Osteocyte (in vitro differentiated cells): ENCODE data around the gene LXN. TPM values are rescaled to one million over a fixed set of nuclear protein-coding genes. Genes with fewer than 3 reads are reported as not detected.

Experiments used
- DNase-seq: peaks from one replicate; pipeline ENCODE4 v3.0.0; 2021; ENCODE audit warnings: mixed read lengths; ENCODE audit not compliant: unreplicated experiment; ENCODE audit errors: extremely low spot score
- H3K27ac Mint-ChIP-seq: one replicate; pipeline ENCODE4 v1.8.0; 2021; ENCODE audit warnings: mild to moderate bottlenecking, mixed read lengths; ENCODE audit not compliant: unreplicated experiment
- H3K27me3 Mint-ChIP-seq: one replicate; pipeline ENCODE4 v1.8.0; 2021; ENCODE audit warnings: mixed read lengths; ENCODE audit not compliant: unreplicated experiment
- H3K36me3 Mint-ChIP-seq: one replicate; pipeline ENCODE4 v1.8.0; 2021; ENCODE audit warnings: mixed read lengths; ENCODE audit not compliant: unreplicated experiment
- H3K4me1 Mint-ChIP-seq: one replicate; pipeline ENCODE4 v1.8.0; 2021; ENCODE audit warnings: mixed read lengths; ENCODE audit not compliant: unreplicated experiment
- H3K4me3 Mint-ChIP-seq: one replicate; pipeline ENCODE4 v1.8.0; 2021; ENCODE audit warnings: mild to moderate bottlenecking, moderate library complexity, mixed read lengths; ENCODE audit not compliant: unreplicated experiment
- H3K9me3 Mint-ChIP-seq: one replicate; pipeline ENCODE4 v1.8.0; 2021; ENCODE audit warnings: mixed read lengths; ENCODE audit not compliant: unreplicated experiment
- CTCF ChIP-seq: fragments of 200-600 bp; sonication (generic); IDR thresholded peaks from 2 replicates; pipeline ENCODE4 v1.5.0; 2021; ENCODE audit warnings: antibody characterized with exemption, mild to moderate bottlenecking, moderate library complexity
- total RNA-seq: library from RNA; stranded (reverse); gene quantifications from 2 replicates; pipeline ENCODE4 v1.2.1, GENCODE V29; 2021

The LXN gene
- total RNA-seq, 1 donor from 2014 or later: 7.3 TPM

- peaks cover 13% of the 10 kb centered on the region for H3K4me1 Mint-ChIP-seq
- H3K4me3 Mint-ChIP-seq: no peak overlapping the region
These were observed 22.7 kb downstream of the LXN start for GRCh38 chr3:158649791-158650190.

GRCh38 chr3:158644345-158644908 lies 28.0 kb downstream of the LXN start, which contains the start of gene GFM1:
Gene GFM1, plus strand, starts transcription at chr3:158644527. Its CDS starts 108 bp downstream, at chr3:158644635.
- H3K9me3 Mint-ChIP-seq: no peaks in the 10 kb centered on the region
- H3K27me3 Mint-ChIP-seq: no peaks in the 10 kb centered on the region
- H3K27ac Mint-ChIP-seq: peak within 1 kb of the TSS; percentile 97
- peak; percentile 95 for DNase-seq
- peaks cover 16% of the 10 kb centered on the region for H3K4me1 Mint-ChIP-seq
- H3K4me3 Mint-ChIP-seq: peak within 1 kb of the TSS; percentile 98
- peak; percentile 85 for TF ChIP-seq CTCF
- peaks cover 13% of the 10 kb centered on the region for H3K36me3 Mint-ChIP-seq

More at GRCh38 chr3:158649791-158650190, 22.7 kb downstream of the LXN start:
- TF ChIP-seq CTCF: no peak
- Mint-ChIP-seq H3K36me3 (peaks cover 38% of the 10 kb centered on the region), H3K27me3 (no peaks in the 10 kb centered on the region), H3K27ac (no peak overlapping the region), H3K9me3 (no peaks in the 10 kb centered on the region)
- no peak for DNase-seq

- H3K4me1 Mint-ChIP-seq: peaks cover 16% of the 10 kb centered on the region
- H3K36me3 Mint-ChIP-seq: peaks cover 6% of the 10 kb centered on the region
- DNase-seq: no peak
- no peak overlapping the region for H3K4me3 Mint-ChIP-seq
- no peaks in the 10 kb centered on the region for H3K9me3 Mint-ChIP-seq
- TF ChIP-seq CTCF: no peak
- no peak overlapping the region for H3K27ac Mint-ChIP-seq
- H3K27me3 Mint-ChIP-seq: no peaks in the 10 kb centered on the region
These were observed 29.8 kb downstream of the LXN start for GRCh38 chr3:158642474-158643210.

GRCh38 chr3:158642005-158642404 lies 30.4 kb downstream of the LXN start:
- no peaks in the 10 kb centered on the region for H3K9me3 Mint-ChIP-seq
- peaks cover 4% of the 10 kb centered on the region for H3K36me3 Mint-ChIP-seq
- peaks cover 16% of the 10 kb centered on the region for H3K4me1 Mint-ChIP-seq
- H3K4me3 Mint-ChIP-seq: no peak overlapping the region
- H3K27ac Mint-ChIP-seq: no peak overlapping the region
- H3K27me3 Mint-ChIP-seq: no peaks in the 10 kb centered on the region
- no peak for TF ChIP-seq CTCF
- no peak for DNase-seq

GRCh38 chr3:158640646-158641045 lies 31.8 kb downstream of the LXN start:
- TF ChIP-seq CTCF: no peak
- H3K4me3 Mint-ChIP-seq: no peak overlapping the region
- no peaks in the 10 kb centered on the region for H3K36me3 Mint-ChIP-seq
- no peak overlapping the region for H3K27ac Mint-ChIP-seq
- peaks cover 9% of the 10 kb centered on the region for H3K4me1 Mint-ChIP-seq
- H3K27me3 Mint-ChIP-seq: no peaks in the 10 kb centered on the region
- no peaks in the 10 kb centered on the region for H3K9me3 Mint-ChIP-seq
- no peak for DNase-seq
